ENCODE results near the gene PGBD2. TPM values are rescaled to one million over a fixed set of nuclear protein-coding genes. Genes with fewer than 3 reads are reported as not detected.

PGBD2 gene
- total and polyA plus RNA-seq, 9 of the 15 experiments (the other 6 are each of a cell fraction or from before 2014, with no cell fraction given) = 11.9 to 21.8 (median 14.7) TPM

- TF ChIP-seq, protein P1, sequence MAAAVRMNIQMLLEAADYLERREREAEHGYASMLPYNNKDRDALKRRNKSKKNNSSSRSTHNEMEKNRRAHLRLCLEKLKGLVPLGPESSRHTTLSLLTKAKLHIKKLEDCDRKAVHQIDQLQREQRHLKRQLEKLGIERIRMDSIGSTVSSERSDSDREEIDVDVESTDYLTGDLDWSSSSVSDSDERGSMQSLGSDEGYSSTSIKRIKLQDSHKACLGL (CRISPR knock-in tag; IDR thresholded peaks at IDR 0.05; ENCODE audit: borderline replicate concordance, poor library complexity, severe bottlenecking) = no peak
- no peak; the same call in 1 of the 2 replicates for TF ChIP-seq HDAC8 (tag; IDR thresholded peaks at IDR 0.05)
- TF ChIP-seq ZNF280A (IDR thresholded peaks at IDR 0.05; ENCODE audit: low read depth, partially characterized antibody) = no peak
- peak; percentile 35; the same call in 1 of the 2 replicates for TF ChIP-seq EHMT2 (IDR thresholded peaks at IDR 0.05)
- peak; percentile 69; the same call in 1 of the 2 replicates for TF ChIP-seq RB1 (IDR thresholded peaks at IDR 0.05; ENCODE audit: low read depth)
- peak; percentile 66; the same call in 1 of the 2 replicates for TF ChIP-seq ZBTB7A (IDR thresholded peaks at IDR 0.05; ENCODE audit: borderline replicate concordance, control insufficient read depth, low read depth, low read length)
- no peak for TF ChIP-seq CCAR2 (IDR thresholded peaks at IDR 0.05; ENCODE audit: low read depth, low read length)
- peak; percentile 8 for TF ChIP-seq CTBP1 (IDR thresholded peaks at IDR 0.05; ENCODE audit: borderline replicate concordance)
- no peak for TF ChIP-seq U2AF2 (optimal IDR thresholded peaks at IDR 0.05; ENCODE audit: low read depth, low read length)
- TF ChIP-seq HNRNPL (IDR thresholded peaks at IDR 0.05; ENCODE audit: low read depth, low read length) = no peak
- 0 out of 2 replicates have a peak, but pooled peaks have one; percentile 31 for TF ChIP-seq KLF13 (tag; IDR thresholded peaks at IDR 0.05; ENCODE audit: borderline replicate concordance, low read depth)
- 0 out of 2 replicates have a peak, but pooled peaks have one; percentile 31 for TF ChIP-seq HEY1 (CRISPR knock-in tag; IDR thresholded peaks at IDR 0.05; ENCODE audit: borderline replicate concordance)
- TF ChIP-seq CBX8 (IDR thresholded peaks at IDR 0.05; ENCODE audit: borderline replicate concordance, extremely low read depth, low read depth, low read length, poor library complexity, severe bottlenecking) = no peak
- 0 out of 2 replicates have a peak, but pooled peaks have one; percentile 46 for TF ChIP-seq ZNF584 (CRISPR knock-in tag; IDR thresholded peaks at IDR 0.05; ENCODE audit: low read depth)
- no peak for TF ChIP-seq SMAD2 (IDR thresholded peaks at IDR 0.05; ENCODE audit: low read depth, low read length)
- TF ChIP-seq ZC3H4 (CRISPR knock-in tag; IDR thresholded peaks at IDR 0.05; ENCODE audit: borderline replicate concordance) = no peak
- TF ChIP-seq, protein P2, sequence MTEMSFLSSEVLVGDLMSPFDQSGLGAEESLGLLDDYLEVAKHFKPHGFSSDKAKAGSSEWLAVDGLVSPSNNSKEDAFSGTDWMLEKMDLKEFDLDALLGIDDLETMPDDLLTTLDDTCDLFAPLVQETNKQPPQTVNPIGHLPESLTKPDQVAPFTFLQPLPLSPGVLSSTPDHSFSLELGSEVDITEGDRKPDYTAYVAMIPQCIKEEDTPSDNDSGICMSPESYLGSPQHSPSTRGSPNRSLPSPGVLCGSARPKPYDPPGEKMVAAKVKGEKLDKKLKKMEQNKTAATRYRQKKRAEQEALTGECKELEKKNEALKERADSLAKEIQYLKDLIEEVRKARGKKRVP (CRISPR knock-in tag; IDR thresholded peaks at IDR 0.05) = no peak
- TF ChIP-seq KLF10 (CRISPR knock-in tag; IDR thresholded peaks at IDR 0.05) = no peak
- no peak for TF ChIP-seq NONO (IDR thresholded peaks at IDR 0.05; ENCODE audit: low read depth in 2 of 2, low read length in 1 of 2)
- 0 out of 2 replicates have a peak, but pooled peaks have one; percentile 2 for TF ChIP-seq SP1 (CRISPR knock-in tag; IDR thresholded peaks at IDR 0.05)
- TF ChIP-seq, protein P3, sequence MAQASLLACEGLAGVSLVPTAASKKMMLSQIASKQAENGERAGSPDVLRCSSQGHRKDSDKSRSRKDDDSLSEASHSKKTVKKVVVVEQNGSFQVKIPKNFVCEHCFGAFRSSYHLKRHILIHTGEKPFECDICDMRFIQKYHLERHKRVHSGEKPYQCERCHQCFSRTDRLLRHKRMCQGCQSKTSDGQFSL (CRISPR knock-in tag; IDR thresholded peaks at IDR 0.05) = no peak
- TF ChIP-seq, protein P3 (tag; IDR thresholded peaks at IDR 0.05) = no peak
- TF ChIP-seq CHD1 (IDR thresholded peaks at IDR 0.05; ENCODE audit: low read length) = no peak
- TF ChIP-seq SMARCE1 (IDR thresholded peaks at IDR 0.05) = no peak
- no peak; the same call in 1 of the 2 replicates for TF ChIP-seq SMARCC2 (IDR thresholded peaks at IDR 0.05; ENCODE audit: low read depth)
Measured at GRCh38 chr1:248873993-248874533, 32.0 kb upstream of the PGBD2 start (continued).
